K562 (cell line): ENCODE measurements around the gene AGPAT3. TPM values are rescaled to one million over a fixed set of nuclear protein-coding genes. Genes with fewer than 3 reads are reported as not detected.

Experiments used
- CBFA2T3 ChIP-seq: fragments of 450-650 bp; IDR thresholded peaks from 2 replicates; pipeline ENCODE4 v1.6.1; 2017
- MEF2A ChIP-seq: IDR thresholded peaks from 2 replicates; pipeline ENCODE4 v1.6.1; 2011; ENCODE audit warnings: low read depth, mild to moderate bottlenecking, low read length, moderate library complexity; ENCODE audit not compliant: control insufficient read depth
- MLX ChIP-seq, 2 experiments: fragments of 450-650 bp in 1 of 2; sonication (generic) in 1 of 2; formaldehyde crosslinking; conservative IDR thresholded peaks; 2 replicates each; pipeline versions ENCODE4 v1.4.0 to v1.8.1; 2020 to 2022; ENCODE audit warnings: mild to moderate bottlenecking in 1 of 2, missing genetic modification reagents in 1 of 2
- RCOR1 ChIP-seq, 2 experiments: IDR thresholded peaks; 2 replicates each; pipeline ENCODE4 v1.6.1; 2012; ENCODE audit warnings: low read depth in 2 of 2, low read length in 2 of 2, borderline replicate concordance in 1 of 2, improper control_type of control experiment in 1 of 2
- SETDB1 ChIP-seq: IDR thresholded peaks from one replicate; pipeline ENCODE4 v1.6.1; 2012; ENCODE audit warnings: low read length, control low read depth, inconsistent platforms
- SRF ChIP-seq, 2 experiments: fragments of 250-450, 450-650 bp in 1 of 2; sonication (Bioruptor Pico) in 1 of 2; sonication (generic) in 1 of 2; formaldehyde crosslinking; IDR thresholded peaks; 2 replicates each; pipeline versions ENCODE4 v1.5.0 to v1.5.1; 2020 to 2022; ENCODE audit warnings: mild to moderate bottlenecking in 1 of 2, missing genetic modification reagents in 1 of 2
- ZBTB11 ChIP-seq, 3 experiments: fragments of 200-800 bp in 1 of 3; fragments of 250-450 bp in 1 of 3; fragments of 450-650 bp in 1 of 3; sonication (Bioruptor Pico) in 1 of 3; sonication (Bioruptor generic) in 1 of 3; formaldehyde crosslinking in 1 of 3; IDR thresholded peaks; 2 replicates each; pipeline versions ENCODE4 v1.6.1 to v1.8.0; 2016 to 2022; ENCODE audit warnings: mild to moderate bottlenecking in 2 of 3, missing genetic modification characterization in 2 of 3, missing compliant biosample characterization in 1 of 3, moderate library complexity in 1 of 3
- ZBTB40 ChIP-seq, 2 experiments: fragments of 450-650 bp in 1 of 2; sonication (generic) in 1 of 2; formaldehyde crosslinking in 1 of 2; IDR thresholded peaks; 2 replicates each; pipeline versions ENCODE4 v1.7.1 to v1.9.0; 2016 to 2022; ENCODE audit warnings: inconsistent platforms in 1 of 2, mild to moderate bottlenecking in 1 of 2, missing genetic modification reagents in 1 of 2
- ZC3H8 ChIP-seq: fragments of 450-650 bp; IDR thresholded peaks from 2 replicates; pipeline ENCODE4 v1.6.1; 2017
- ZNF274 ChIP-seq: IDR thresholded peaks from 2 replicates; pipeline ENCODE4 v1.6.1; 2011; ENCODE audit warnings: low read depth, mild to moderate bottlenecking, low read length, moderate library complexity, borderline replicate concordance
- ZNF431 ChIP-seq: sonication (generic); formaldehyde crosslinking; IDR thresholded peaks from 2 replicates; pipeline ENCODE4 v1.8.0; 2022; ENCODE audit warnings: mild to moderate bottlenecking, missing genetic modification reagents
- ZNF785 ChIP-seq: fragments of 250-450 bp; sonication (Bioruptor Pico); IDR thresholded peaks from 2 replicates; pipeline ENCODE4 v1.4.0; 2020; ENCODE audit warnings: mild to moderate bottlenecking
- polyA plus RNA-seq, 8 experiments: library from polyadenylated mRNA; depleted of rRNA in 4 of 8; stranded (reverse) in 5 of 8; unstranded in 3 of 8; fragments of >200 nt; fragmentation: Nextera tagmentation in 2 of 8; fragmentation: Illumina TruSeq in 1 of 8; extraction: Ambion mirVana in 2 of 8; extraction: Trizol in 1 of 8; gene quantifications; 2 replicates each; pipeline versions ENCODE4 v1.2.1 to v1.2.3, GENCODE V29; 2011 to 2014; ENCODE audit warnings: inconsistent platforms in 1 of 8, missing spikeins in 1 of 8
- total RNA-seq, 7 experiments: library from RNA; depleted of rRNA in 6 of 7; stranded (reverse); fragments of >200 nt in 6 of 7; fragmentation: Illumina TruSeq in 2 of 7; extraction: Trizol in 2 of 7; gene quantifications; 2 replicates each; pipeline versions ENCODE4 v1.2.1 to v1.2.3, GENCODE V29; 2011 to 2021; ENCODE audit warnings: low replicate concordance in 1 of 7

AGPAT3 gene
- total and polyA plus RNA-seq, 9 of the 15 experiments (the other 6 are each of a cell fraction or from before 2014, with no cell fraction given): 1.5 to 88.4 (median 35.7) TPM

GRCh38 chr21:43937051-43937832 is 72.2 kb downstream of the AGPAT3 start (continued):
- no peak for TF ChIP-seq SRF (CRISPR knock-in tag; IDR thresholded peaks at IDR 0.05)
- no peak for TF ChIP-seq MLX (CRISPR knock-in tag; conservative IDR thresholded peaks at IDR 0.05)
- no peak for TF ChIP-seq ZNF785 (CRISPR knock-in tag)
- no peak for TF ChIP-seq ZC3H8
- TF ChIP-seq SETDB1: no peak
- no peak for TF ChIP-seq ZNF431 (CRISPR knock-in tag)
- TF ChIP-seq ZBTB40 (IDR thresholded peaks at IDR 0.05): no peak
- no peak for TF ChIP-seq ZBTB40 (CRISPR knock-in tag; IDR thresholded peaks at IDR 0.05)
- TF ChIP-seq ZBTB11 (CRISPR knock-in tag; IDR thresholded peaks at IDR 0.05): 0 out of 6 replicates have a peak, but pooled peaks of 1 of the 3 experiments have one; percentile 28
- peak in 1 of 2 experiments; percentile 81; a peak in 2 of 4 replicates for TF ChIP-seq RCOR1 (IDR thresholded peaks at IDR 0.05; ENCODE audit: borderline replicate concordance in 1 of 2, low read depth in 2 of 2, low read length in 2 of 2)
- TF ChIP-seq CBFA2T3: peak; percentile 71
- TF ChIP-seq MEF2A: no peak
- no peak for TF ChIP-seq ZNF274
